ENCODE results near the gene CDC42SE2.

Gene CDC42SE2

GRCh38 chr5:131318455-131318854 lies 54.6 kb downstream of the CDC42SE2 start:
- no peak overlapping the region for H3K27ac ChIP-seq
- TF ChIP-seq CTCF (IDR thresholded peaks at IDR 0.05) (no peak), ZFX (IDR thresholded peaks at IDR 0.05; ENCODE audit: borderline replicate concordance) (no peak)

- no peak overlapping the region for H3K27ac ChIP-seq
- TF ChIP-seq ZFX (IDR thresholded peaks at IDR 0.05; ENCODE audit: borderline replicate concordance) (no peak), CTCF (IDR thresholded peaks at IDR 0.05) (no peak)
These were observed 57.2 kb downstream of the CDC42SE2 start for GRCh38 chr5:131321066-131321465.

GRCh38 chr5:131322926-131323325 lies 59.1 kb downstream of the CDC42SE2 start:
- TF ChIP-seq CTCF (IDR thresholded peaks at IDR 0.05): no peak
- no peak for TF ChIP-seq ZFX (IDR thresholded peaks at IDR 0.05; ENCODE audit: borderline replicate concordance)
- no peak overlapping the region for H3K27ac ChIP-seq

GRCh38 chr5:131323378-131323777 lies 59.5 kb downstream of the CDC42SE2 start:
- no peak overlapping the region for H3K27ac ChIP-seq
- TF ChIP-seq CTCF (IDR thresholded peaks at IDR 0.05) (no peak), ZFX (IDR thresholded peaks at IDR 0.05; ENCODE audit: borderline replicate concordance) (no peak)

GRCh38 chr5:131324303-131324702 lies 60.5 kb downstream of the CDC42SE2 start:
- TF ChIP-seq CTCF (IDR thresholded peaks at IDR 0.05) (no peak), ZFX (IDR thresholded peaks at IDR 0.05; ENCODE audit: borderline replicate concordance) (no peak)
- no peak overlapping the region for H3K27ac ChIP-seq

- TF ChIP-seq CTCF (IDR thresholded peaks at IDR 0.05): no peak
- TF ChIP-seq ZFX (IDR thresholded peaks at IDR 0.05; ENCODE audit: borderline replicate concordance): no peak
- H3K27ac ChIP-seq: no peak overlapping the region
These were observed 64.9 kb downstream of the CDC42SE2 start for GRCh38 chr5:131328536-131329285.

GRCh38 chr5:131329286-131329560 lies 65.4 kb downstream of the CDC42SE2 start:
- H3K27ac ChIP-seq: no peak overlapping the region
- TF ChIP-seq CTCF (IDR thresholded peaks at IDR 0.05) (no peak), ZFX (IDR thresholded peaks at IDR 0.05; ENCODE audit: borderline replicate concordance) (no peak)
